Smooth muscle cell of the brain vasculature (primary cell): Measurements from ENCODE around the gene IQCM.
"Not testable (repeated sequence)": the region's sequence is repeated elsewhere in the genome, so short reads cannot be mapped to it uniquely, and the experiment has no call there.

Experiments used
- DNase-seq: peaks from one replicate; pipeline ENCODE4 v3.0.0-alpha.2; 2012; ENCODE audit warnings: low read depth, low spot score

IQCM gene

DNA sequence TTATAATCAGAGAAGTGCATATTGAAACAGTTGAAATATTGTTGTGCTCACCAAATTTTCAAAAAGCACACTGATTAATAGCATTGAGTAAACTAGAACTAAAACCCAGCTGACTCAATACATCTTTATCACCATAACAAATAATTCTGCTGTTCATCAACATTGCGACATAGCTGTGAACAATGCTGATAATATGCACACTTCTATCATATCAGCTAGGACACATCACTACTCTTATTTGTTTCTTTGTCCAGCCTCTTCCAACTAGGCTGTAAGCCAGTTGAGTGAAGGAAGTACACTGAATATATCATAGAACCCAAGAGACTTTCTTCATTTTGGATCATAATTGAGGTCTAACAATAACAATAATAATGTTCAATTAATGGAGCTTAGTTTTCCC, 349.7 kb downstream of the IQCM start:
- no peak for DNase-seq

DNA sequence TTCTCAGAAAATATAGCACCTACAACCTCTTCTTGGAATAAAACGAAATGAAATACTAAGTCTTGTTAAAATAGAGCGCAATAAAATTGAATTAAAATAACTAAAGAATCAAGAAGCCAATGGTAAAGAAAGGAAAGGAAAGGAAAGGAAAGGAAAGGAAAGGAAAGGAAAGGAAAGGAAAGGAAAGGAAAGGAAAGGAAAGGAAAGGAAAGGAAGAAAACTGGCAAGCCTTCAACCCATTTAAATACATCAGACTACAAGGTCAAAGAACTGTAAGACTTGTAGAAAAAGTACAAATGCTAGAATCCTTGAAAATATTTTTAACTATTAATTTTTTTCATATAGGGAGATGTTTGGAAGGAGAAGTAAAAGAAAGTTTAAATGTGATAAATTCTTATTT, 372.1 kb downstream of the IQCM start:
- no peak for DNase-seq

DNA sequence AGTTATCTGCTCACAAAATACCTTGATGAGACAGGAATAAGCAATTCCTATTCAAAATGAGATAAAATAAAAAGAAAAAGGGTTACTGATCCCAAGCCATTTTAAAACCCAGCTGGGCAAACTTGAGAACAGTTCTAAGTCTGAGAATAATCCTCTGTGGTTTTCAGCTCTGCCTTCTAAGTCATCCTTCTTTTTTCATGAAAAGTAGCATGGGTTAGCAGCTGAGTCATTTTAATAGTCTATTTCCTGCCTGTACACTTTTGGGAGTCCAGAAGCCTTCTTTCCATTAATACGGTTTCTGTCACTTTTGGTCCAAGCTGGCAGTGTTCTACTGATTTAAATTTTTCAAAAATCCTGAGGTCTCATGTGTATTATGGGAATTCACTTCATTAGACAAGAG, 374.3 kb downstream of the IQCM start:
- DNase-seq, result no peak

DNA sequence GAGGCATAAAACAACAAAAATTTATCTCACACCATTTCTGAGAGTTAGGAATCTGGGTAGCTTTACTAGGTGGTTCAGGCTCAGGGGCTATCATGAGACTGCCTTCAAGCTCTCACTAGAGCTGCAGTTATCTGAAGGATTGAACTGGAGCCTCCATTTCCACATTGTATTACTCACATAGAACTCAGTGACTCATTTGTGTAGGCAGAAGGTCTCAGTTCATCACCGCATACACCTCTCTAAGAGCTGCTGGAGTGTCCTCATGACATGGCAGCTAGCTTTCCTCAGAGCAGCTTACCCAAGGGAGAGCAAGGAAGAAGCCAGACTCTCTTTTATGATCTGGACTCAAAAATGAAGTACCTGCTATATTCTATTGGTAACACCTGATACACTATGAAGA, 389.2 kb downstream of the IQCM start:
- no peak for DNase-seq

DNA sequence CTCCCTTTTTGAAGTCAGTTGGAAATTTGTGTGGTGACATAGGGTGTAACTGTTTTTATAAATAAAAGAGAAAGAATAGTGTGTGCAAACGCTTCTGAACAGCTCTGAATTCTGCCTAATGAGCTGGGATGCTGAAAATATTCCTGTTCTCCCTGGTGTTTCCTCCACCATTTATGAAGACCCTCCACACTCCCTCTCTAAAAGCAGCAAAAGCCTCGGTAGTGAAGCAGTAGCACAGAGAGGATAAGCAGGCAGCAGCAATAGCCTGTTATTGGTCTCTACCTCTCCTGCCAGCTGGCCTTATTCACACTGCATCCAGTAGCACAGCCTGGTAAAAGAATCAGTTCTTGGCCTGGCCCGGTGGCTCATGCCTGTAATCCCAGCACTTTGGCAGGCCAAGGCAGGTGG, 406.1 kb downstream of the IQCM start:
- DNase-seq, result no peak

DNA sequence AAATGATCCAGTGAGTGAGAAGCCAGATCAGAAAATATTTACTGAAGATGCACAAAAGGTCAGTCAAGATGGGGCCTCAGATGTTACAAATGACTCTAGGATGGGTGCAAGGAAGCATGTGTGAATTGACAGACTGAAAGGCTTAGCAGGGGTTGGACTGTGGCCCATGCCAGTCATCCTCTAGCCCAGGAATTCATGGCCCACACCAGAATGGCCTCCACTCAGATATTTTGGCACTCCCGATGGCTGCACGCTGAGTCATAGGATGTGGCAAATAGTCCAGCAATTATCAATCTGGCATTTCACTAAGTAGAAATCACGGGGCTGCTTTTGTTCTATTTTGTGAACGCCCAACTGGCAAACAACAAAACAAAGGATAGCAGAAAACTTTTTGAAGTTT, 406.5 kb downstream of the IQCM start:
- peak; percentile 20 for DNase-seq

DNA sequence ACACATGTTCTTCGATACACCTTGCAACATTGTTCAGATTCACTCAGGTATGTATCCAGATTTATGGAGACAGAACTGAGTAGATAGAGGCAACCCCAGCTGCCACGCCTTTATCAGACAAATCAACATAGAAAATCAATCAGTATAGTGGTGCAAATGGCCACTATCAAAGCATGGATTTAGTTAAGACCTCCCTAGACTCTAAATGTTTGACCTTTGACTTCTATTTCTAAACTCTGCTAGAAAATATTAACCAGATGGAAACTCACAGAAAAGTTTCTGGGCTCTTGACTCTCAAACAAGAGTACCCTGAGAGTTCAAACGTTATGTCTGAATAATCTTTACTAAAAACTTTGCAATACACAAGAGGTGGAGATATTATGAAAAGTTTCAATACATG, 411.5 kb downstream of the IQCM start:
- DNase-seq, result no peak

DNA sequence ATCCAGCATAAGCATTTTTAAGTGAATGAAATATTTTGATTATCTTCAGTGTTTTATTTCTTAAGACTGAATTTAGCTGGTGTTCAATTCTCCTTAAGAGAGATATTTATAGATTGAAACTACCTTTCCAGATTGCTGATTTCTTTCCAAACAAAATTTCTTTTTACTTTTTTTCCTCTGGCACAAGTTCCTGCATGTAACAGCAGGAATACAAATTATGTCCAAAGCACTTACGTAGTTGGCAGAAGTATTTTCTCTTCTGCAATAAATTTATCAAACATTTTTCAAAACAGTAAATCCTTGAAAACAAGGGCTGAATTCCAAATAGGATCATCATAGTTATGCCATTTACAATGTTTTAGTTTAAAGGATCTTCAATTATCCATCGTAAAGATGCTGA, 412.6 kb downstream of the IQCM start:
- DNase-seq, result no peak

DNA sequence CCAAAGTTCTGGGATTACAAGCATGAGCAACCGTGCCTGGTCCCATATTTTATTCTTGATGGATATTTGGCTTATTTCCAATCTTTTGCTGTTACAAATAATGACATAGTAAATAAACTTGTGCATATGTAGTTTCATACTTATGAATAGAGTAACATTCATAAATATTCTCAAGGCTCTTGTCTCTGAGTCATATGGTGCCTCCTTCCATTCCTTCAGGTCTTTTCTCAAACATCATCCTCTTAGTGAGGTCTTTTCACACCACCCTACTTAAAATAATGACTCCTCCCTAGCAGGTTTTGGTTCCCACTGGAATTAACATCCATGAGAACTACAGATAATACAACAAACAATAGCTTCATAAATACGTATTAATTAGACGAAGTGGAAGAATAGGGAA, 416.6 kb downstream of the IQCM start:
- DNase-seq, result no peak

DNA sequence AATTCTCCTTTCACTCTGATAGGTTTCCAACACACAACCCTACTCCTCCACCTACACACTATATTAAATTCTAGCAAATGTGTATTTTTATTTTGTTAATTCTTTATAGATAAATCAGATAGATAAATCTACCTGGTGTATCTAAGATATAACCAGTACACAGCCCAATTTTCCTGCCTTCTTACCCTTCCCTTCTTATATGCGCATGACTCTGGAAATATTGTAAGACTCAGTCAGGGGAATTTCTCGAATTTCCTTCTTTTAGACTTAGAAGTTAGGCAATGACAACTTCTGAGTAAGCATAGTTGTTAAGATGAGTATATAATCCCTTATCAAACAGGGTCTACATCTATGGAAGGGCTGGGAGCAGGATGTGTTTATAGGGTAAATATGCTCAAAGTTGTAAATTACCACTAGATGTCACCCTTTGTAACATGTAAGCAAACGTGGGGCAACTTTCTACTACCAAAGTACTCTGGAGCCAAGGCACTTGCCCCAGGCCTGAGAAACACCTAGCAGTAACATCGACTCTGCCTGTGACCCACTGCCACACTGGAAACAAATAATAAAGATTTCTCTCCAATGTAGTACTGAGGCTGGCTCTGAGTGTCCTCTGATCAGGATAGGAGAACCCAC, 444.7 kb downstream of the IQCM start:
- DNase-seq, result peak; percentile 18

DNA sequence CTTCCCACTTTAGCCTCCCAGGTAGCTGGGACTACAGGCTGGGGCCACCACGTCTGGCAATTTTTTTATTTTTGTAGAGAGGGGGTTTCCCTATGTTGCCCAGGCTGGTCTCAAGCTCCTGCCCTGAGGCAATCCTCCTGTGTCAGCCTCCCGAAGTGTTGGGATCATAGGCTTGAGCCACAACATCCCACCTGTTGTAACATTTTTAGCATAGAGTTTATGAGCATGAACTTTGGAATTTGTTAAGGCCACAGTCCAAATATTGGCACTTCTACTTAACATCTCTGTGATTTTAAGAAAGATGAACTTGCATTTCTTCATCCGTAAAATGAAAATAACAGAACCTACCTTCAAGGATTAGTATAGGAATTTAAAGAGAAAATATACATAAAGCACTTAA, 445.6 kb downstream of the IQCM start:
- no peak for DNase-seq

DNA sequence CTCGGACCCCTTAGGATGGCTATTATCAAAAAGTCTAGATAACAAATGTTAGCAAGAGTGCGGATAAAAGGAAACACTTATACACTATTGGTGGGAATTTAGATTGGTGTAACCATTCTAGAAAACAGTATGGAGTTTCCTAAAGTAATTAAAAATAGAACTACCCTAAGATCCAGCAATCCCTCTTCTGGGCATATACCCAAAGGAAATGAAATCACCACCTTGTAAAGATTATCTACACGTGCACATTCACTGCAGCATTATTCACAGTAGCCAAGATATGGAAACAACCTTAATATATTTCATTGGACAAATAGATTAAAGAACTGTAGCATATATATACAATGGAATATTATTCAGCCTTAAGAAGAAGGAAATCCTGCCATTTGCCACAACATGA, 462.4 kb downstream of the IQCM start:
- DNase-seq, result no peak

DNA sequence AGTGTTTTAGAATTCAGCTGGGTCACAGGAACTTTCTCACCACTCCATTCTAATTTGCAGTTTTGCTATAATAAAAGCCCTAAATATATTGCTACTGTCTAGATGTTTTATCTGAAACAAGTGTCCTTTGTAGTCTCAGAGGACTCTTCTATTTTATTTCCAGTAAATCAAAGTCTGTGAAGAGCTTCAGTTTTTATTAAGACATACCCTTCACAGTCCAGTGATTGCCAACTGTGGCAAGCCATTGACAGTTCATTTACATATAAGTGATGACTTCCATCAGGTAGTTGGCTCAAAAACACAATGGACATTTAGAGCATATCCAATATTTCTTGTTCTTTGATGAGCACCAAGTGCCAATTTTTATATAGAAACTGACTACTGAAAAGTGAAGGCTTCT, 466.1 kb downstream of the IQCM start:
- no peak for DNase-seq

DNA sequence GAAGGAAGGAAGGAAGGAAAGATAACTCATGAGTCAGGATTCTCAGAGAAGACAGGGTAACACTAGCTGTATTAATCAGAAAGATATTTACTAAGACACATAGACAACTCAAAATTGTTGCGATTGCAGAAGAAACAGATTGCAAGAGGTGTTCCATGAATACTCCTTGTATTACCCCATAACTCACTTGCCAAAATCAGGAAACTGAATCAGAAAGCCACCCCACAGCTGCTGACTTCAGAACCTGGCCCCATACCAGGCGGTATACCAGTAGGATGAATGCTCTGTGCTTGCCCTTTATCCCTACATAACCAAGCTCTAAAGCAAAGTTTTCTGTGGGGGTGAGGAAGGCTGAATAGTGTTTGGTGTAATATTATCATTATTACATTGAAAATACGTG, 468.5 kb downstream of the IQCM start:
- DNase-seq, result no peak

DNA sequence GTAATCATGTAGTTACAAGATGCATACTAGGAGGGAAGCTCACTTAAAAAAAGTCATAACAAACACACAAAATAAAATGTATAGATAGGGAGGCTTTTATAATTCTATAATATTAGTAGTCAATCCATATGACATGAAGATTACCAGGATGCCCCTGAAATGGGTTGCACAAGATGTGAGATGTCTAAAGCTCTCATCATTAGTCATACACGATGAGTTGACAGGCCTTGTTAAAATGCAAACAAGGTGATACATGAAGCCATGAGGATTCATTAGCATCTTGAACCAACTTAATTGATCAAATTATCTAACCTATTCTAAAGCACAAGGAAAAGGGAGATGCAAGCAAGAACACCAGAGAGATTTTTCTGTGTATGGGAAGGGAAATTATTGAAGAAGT, 470.2 kb downstream of the IQCM start:
- no peak for DNase-seq

DNA sequence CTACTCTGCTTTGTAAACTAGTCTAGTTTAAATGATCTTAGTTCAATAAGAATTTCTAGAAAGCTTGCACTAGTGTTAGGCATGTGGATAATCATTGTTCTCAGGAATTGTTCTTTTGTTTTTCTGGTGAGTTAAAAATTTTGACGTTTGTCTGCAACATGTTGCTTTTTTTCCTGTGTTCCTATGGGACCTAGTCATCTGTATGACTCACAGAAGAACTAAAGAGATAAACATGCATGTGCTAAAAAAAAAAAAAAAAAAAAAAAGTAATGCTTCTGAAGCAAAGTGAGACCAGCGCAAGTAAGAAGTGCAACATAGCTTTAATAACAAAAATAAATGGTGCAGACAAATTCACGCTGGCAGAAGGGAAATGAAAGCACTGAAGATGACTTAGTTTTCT, 471.2 kb downstream of the IQCM start:
- peak; percentile 6 for DNase-seq

DNA sequence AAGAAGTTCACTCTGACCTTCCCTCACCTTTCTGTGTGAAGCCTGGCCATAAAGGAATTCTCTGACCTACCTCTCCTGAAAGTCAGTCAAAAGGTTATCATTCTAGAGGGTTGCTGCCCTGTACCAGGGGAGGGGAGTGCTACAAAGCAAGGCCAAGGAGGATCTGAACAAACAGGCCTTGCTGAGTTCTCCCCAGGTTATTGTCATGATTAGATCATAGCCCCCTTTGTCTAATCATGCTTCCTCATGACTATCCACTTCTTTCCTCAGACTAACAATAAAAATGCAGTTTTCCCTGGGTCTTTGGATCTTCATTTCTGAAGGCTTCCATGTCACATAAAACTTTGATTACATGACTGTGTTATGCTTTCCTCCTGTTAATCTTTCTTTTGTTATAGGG, 472.0 kb downstream of the IQCM start:
- no peak for DNase-seq

DNA sequence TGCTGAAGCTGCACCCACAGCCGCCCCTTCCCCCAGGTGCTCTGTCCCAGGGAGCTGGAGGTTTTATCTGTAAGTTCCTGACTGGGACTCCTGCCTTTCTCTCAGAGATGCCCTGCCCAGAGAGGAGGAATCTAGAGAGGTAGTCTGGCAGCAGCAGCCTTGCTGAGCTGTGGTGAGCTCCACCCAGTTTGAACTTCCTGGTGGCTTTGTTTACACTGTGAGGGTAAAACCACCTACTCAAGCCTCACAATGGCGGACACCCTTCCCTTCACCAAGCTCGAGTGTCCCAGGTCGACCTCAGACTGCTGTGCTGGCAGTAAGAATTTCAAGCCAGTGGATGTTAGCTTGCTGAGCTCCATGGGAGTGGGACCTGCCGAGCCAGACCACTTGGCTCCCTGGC, 474.5 kb downstream of the IQCM start:
- DNase-seq, result not testable (repeated sequence)

DNA sequence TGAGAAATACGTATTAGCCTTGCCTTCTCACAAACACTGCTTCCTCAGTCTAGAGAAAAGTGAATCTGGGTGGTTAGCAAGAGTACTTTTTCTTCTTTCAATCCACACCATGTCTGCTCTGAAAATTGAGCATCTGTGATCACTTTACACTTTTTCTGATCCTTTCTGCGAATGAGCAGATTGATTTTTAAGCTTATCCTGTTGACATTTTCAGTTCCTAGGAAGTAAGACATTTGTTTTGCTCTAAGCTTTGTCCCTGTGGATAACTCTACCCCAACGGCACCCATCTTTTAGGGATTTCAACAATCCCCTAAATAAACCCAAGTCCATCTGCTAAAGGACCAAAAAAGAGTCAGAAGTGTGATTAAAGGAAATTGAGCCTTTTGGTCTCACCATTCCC, 487.5 kb downstream of the IQCM start:
- no peak for DNase-seq

DNA sequence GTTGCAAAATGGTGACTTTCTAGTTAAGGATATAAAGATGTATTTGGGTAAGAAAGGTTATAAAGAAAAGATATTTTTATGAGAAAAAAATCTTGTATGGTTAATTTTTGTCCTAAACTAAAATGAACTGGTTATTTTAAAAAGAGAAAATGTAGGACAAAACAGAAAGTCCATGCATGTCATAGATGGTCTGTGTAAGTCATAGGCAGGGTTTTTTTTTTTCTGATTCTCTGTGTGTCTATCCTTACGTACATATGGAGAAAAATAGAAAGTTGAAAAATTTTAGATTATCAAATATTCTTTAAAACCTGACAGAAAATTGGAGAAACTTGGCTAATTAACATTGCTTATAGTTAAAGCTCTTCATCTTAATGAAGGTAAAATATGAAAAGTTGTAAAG, 493.4 kb downstream of the IQCM start:
- DNase-seq, result no peak

DNA sequence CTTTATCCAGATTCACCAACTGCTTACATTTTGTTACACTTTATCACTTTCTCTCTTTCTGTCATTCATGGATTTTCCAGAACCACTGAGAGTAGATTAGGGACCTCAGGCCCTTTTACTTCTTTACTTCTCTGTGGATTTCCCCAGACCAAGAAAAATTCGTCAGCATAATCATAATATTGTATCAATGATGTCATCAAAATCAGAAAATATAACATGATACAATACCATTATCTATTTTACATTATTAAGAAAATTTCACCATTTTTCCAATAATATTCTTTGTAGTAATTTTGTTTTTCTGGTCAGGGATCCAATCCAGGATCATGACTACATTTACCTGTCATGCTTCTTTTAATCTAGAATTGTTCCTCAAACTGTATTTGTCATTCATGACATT, 494.2 kb downstream of the IQCM start:
- no peak for DNase-seq

DNA sequence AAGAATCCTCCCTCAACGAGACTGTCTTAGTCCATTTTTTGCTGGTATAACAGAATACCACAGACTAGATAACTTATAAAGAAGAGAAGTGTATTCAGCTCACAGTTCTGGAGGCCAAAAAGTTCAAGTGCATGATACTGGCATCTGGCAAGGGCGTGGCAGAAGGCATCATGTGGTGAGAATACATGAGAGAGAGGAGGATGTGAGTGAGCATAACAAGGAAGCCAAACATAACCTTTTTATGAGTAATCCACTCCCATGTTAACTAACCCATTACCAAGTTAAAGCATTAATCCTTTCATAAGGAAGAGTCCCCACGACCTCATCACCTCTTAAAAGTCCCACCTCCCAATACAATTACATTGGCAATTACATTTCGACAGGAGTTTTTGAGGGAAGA, 504.6 kb downstream of the IQCM start:
- no peak for DNase-seq

DNA sequence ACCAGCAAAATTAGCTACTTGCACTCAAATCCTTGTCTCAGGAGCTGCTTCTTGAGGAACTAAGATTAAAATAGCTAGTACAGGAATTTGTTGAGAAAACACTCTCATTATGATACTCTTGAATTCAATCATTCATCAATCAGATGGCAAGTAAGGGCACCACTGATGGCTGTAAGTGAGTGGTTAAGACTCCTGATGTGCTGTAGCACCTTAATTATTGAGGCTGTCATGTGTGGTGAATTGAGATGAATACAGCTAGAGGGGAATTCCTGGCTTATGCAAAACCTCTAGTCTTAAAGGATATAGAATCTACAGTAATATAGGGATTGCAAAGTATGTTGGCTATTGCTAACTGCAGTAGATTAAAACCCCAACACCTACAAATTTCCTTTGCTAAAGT, 509.1 kb downstream of the IQCM start:
- no peak for DNase-seq
